Mesenchymal stem cell (in vitro differentiated cells and primary cell): ENCODE results near the gene MCUB.
"Not testable (repeated sequence)": the region's sequence is repeated elsewhere in the genome, so short reads cannot be mapped to it uniquely, and the experiment has no call there.

Experiments used
- DNase-seq: peaks from one replicate; pipeline ENCODE4 v3.0.0-alpha.2; 2013
- H2AFZ ChIP-seq: one replicate; pipeline ENCODE4 v1.6.1; 2013; ENCODE audit warnings: low read depth, mild to moderate bottlenecking, control low read depth, inconsistent platforms, low read length, moderate library complexity
- H2AK5ac ChIP-seq: 2 replicates; pipeline ENCODE4 v1.6.1; 2013; ENCODE audit warnings: low read length, moderate library complexity, mild to moderate bottlenecking, inconsistent platforms; ENCODE audit not compliant: severe bottlenecking
- H2BK120ac ChIP-seq: one replicate; pipeline ENCODE4 v1.6.1; 2013; ENCODE audit warnings: low read depth, mild to moderate bottlenecking, inconsistent platforms, low read length, moderate library complexity
- H2BK12ac ChIP-seq, 2 experiments: one replicate each; pipeline ENCODE4 v1.6.1; 2013; ENCODE audit warnings: inconsistent platforms in 2 of 2, low read length in 2 of 2, mild to moderate bottlenecking in 2 of 2, moderate library complexity in 2 of 2, control low read depth in 1 of 2
- H2BK15ac ChIP-seq: one replicate; pipeline ENCODE4 v1.6.1; 2013; ENCODE audit warnings: mild to moderate bottlenecking, low read depth, inconsistent platforms; ENCODE audit not compliant: poor library complexity, severe bottlenecking
- H2BK5ac ChIP-seq: 2 replicates; pipeline ENCODE4 v1.6.1; 2013; ENCODE audit warnings: low read depth, mild to moderate bottlenecking, low read length, control low read depth, inconsistent platforms; ENCODE audit not compliant: poor library complexity, severe bottlenecking
- H3K14ac ChIP-seq, 2 experiments: one replicate each; pipeline ENCODE4 v1.6.1; 2013; ENCODE audit warnings: inconsistent platforms in 2 of 2, low read length in 2 of 2, control low read depth in 1 of 2, mild to moderate bottlenecking in 1 of 2, moderate library complexity in 1 of 2
- H3K18ac ChIP-seq, 2 experiments: one replicate each; pipeline ENCODE4 v1.6.1; 2013; ENCODE audit warnings: inconsistent platforms in 2 of 2, low read length in 2 of 2, control low read depth in 1 of 2, low read depth in 1 of 2, mild to moderate bottlenecking in 1 of 2
- H3K23ac ChIP-seq, 2 experiments: one replicate each; pipeline ENCODE4 v1.6.1; 2013; ENCODE audit warnings: inconsistent platforms in 2 of 2, low read length in 2 of 2, mild to moderate bottlenecking in 2 of 2, moderate library complexity in 2 of 2, control low read depth in 1 of 2
- H3K27ac ChIP-seq: 2 replicates; pipeline ENCODE4 v1.5.1; 2013; ENCODE audit warnings: mild to moderate bottlenecking, moderate library complexity, low read length, control low read depth, inconsistent platforms; ENCODE audit not compliant: poor library complexity, severe bottlenecking
- H3K27me3 ChIP-seq, 2 experiments: 2 replicates each; pipeline versions ENCODE4 v1.6.1 to v1.7.0; 2013; ENCODE audit warnings: low read length in 2 of 2, mild to moderate bottlenecking in 2 of 2, moderate library complexity in 2 of 2, control low read depth in 1 of 2, inconsistent platforms in 1 of 2; ENCODE audit not compliant: control insufficient read depth in 1 of 2, insufficient read depth in 1 of 2
- H3K36me3 ChIP-seq, 2 experiments: 2 replicates each; pipeline versions ENCODE4 v1.6.1 to v1.7.0; 2013; ENCODE audit warnings: low read length in 2 of 2, control low read depth in 1 of 2, inconsistent platforms in 1 of 2, low read depth in 1 of 2, mild to moderate bottlenecking in 1 of 2; ENCODE audit not compliant: insufficient read depth in 2 of 2, control insufficient read depth in 1 of 2
- H3K4ac ChIP-seq, 2 experiments: one replicate each; pipeline ENCODE4 v1.6.1; 2013; ENCODE audit warnings: inconsistent platforms in 2 of 2, low read length in 2 of 2, mild to moderate bottlenecking in 2 of 2, moderate library complexity in 2 of 2, control low read depth in 1 of 2, low read depth in 1 of 2
- H3K4me1 ChIP-seq: 2 replicates; pipeline ENCODE4 v1.6.1; 2013; ENCODE audit warnings: low read depth, low read length, control low read depth; ENCODE audit not compliant: control insufficient read depth, insufficient read depth
- H3K4me2 ChIP-seq: 2 replicates; pipeline ENCODE4 v1.6.1; 2013; ENCODE audit warnings: low read length, mild to moderate bottlenecking, inconsistent platforms; ENCODE audit not compliant: poor library complexity, severe bottlenecking
- H3K4me3 ChIP-seq, 2 experiments: 2 replicates each; pipeline versions ENCODE4 v1.5.1 to v1.7.0; 2013; ENCODE audit warnings: low read length in 2 of 2, mild to moderate bottlenecking in 2 of 2, control low read depth in 1 of 2, low read depth in 1 of 2; ENCODE audit not compliant: insufficient read depth in 1 of 2
- H3K79me1 ChIP-seq: replicated peaks from 2 replicates; pipeline ENCODE4 v1.6.1; 2013; ENCODE audit warnings: mild to moderate bottlenecking, control low read depth, low read length, inconsistent platforms; ENCODE audit not compliant: poor library complexity, severe bottlenecking
- H3K9ac ChIP-seq: 2 replicates; pipeline ENCODE4 v1.7.0; 2013; ENCODE audit warnings: mild to moderate bottlenecking, low read length, moderate library complexity
- H3K9me3 ChIP-seq: 2 replicates; pipeline ENCODE4 v1.7.0; 2013; ENCODE audit warnings: mild to moderate bottlenecking, low read length; ENCODE audit not compliant: control insufficient read depth
- H4K8ac ChIP-seq: one replicate; pipeline ENCODE4 v1.6.1; 2013; ENCODE audit warnings: inconsistent platforms, mild to moderate bottlenecking, low read length, moderate library complexity
- H4K91ac ChIP-seq: one replicate; pipeline ENCODE4 v1.6.1; 2013; ENCODE audit warnings: mild to moderate bottlenecking, low read length, inconsistent platforms
- whole genome bisulfite sequencing: methylation state at CpG from one replicate; pipeline ENCODE4 v1.1.7; 2013; ENCODE audit warnings: mixed read lengths; 5-methylcytosine and 5-hydroxymethylcytosine counted together

The MCUB gene

GRCh38 chr4:109678472-109678871 lies 118.4 kb downstream of the MCUB start:
- not testable (repeated sequence) for H4K91ac ChIP-seq, H3K14ac ChIP-seq, H3K23ac ChIP-seq, H3K9me3 ChIP-seq, H3K36me3 ChIP-seq, H2BK120ac ChIP-seq, H3K9ac ChIP-seq, H3K4ac ChIP-seq, H3K27me3 ChIP-seq, H3K4me3 ChIP-seq, H2AFZ ChIP-seq, H2BK5ac ChIP-seq, H2AK5ac ChIP-seq, H2BK12ac ChIP-seq, DNase-seq, H2BK15ac ChIP-seq, H3K27ac ChIP-seq, H3K4me1 ChIP-seq, H4K8ac ChIP-seq, H3K79me1 ChIP-seq, H3K4me2 ChIP-seq, H3K18ac ChIP-seq
- 96% methylated on average over 28 of the region's 28 CpGs for WGBS

GRCh38 chr4:109678925-109679324 lies 118.9 kb downstream of the MCUB start:
- H3K14ac ChIP-seq, H4K91ac ChIP-seq, H3K27ac ChIP-seq, H2BK12ac ChIP-seq, H3K4me3 ChIP-seq, H2BK120ac ChIP-seq, H3K9ac ChIP-seq, H3K4ac ChIP-seq, H3K27me3 ChIP-seq, H3K4me1 ChIP-seq, DNase-seq, H2BK15ac ChIP-seq, H3K18ac ChIP-seq, H2AFZ ChIP-seq, H3K4me2 ChIP-seq, H2AK5ac ChIP-seq, H4K8ac ChIP-seq, H3K9me3 ChIP-seq, H2BK5ac ChIP-seq, H3K23ac ChIP-seq, H3K79me1 ChIP-seq, H3K36me3 ChIP-seq: not testable (repeated sequence)
- WGBS = 98% methylated on average over 10 of the region's 14 CpGs

GRCh38 chr4:109682875-109683274 lies 122.8 kb downstream of the MCUB start:
- no peak overlapping the region for H2BK12ac ChIP-seq
- WGBS = 96% methylated on average over 2 of the region's 2 CpGs

GRCh38 chr4:109683621-109684253 lies 123.7 kb downstream of the MCUB start:
- no peak overlapping the region for H2AFZ ChIP-seq
- no peak overlapping the region for H2BK120ac ChIP-seq
- WGBS = 100% methylated on average over 6 of the region's 6 CpGs
- H4K8ac ChIP-seq = no peak overlapping the region
- no peaks in the 10 kb centered on the region for H3K9me3 ChIP-seq
- no peak overlapping the region for H2BK12ac ChIP-seq
- no peak overlapping the region for H3K27ac ChIP-seq
- H3K4me2 ChIP-seq = no peak overlapping the region
- no peak overlapping the region for H2AK5ac ChIP-seq
- H3K27me3 ChIP-seq = no peaks in the 10 kb centered on the region
- H3K14ac ChIP-seq = no peak overlapping the region
- no peak overlapping the region for H2BK5ac ChIP-seq
- no peak overlapping the region for H3K18ac ChIP-seq
- H3K23ac ChIP-seq = no peak overlapping the region
- no peak overlapping the region for H3K4me3 ChIP-seq
- peaks cover 2% of the 10 kb centered on the region for H3K79me1 ChIP-seq
- H3K4ac ChIP-seq = no peak overlapping the region
- DNase-seq = no peak
- no peaks in the 10 kb centered on the region for H3K4me1 ChIP-seq
- H3K9ac ChIP-seq = no peak overlapping the region
- no peak overlapping the region for H4K91ac ChIP-seq
- H2BK15ac ChIP-seq = no peak overlapping the region
- peaks cover under 1 to 47% of the 10 kb centered on the region in 2 experiments for H3K36me3 ChIP-seq

More at GRCh38 chr4:109682875-109683274, 122.8 kb downstream of the MCUB start:
- H3K36me3 ChIP-seq = peaks cover 5 to 42% of the 10 kb centered on the region in 2 experiments
- no peak overlapping the region for H3K14ac ChIP-seq
- H4K8ac ChIP-seq = no peak overlapping the region
- no peaks in the 10 kb centered on the region for H3K27me3 ChIP-seq
- no peak overlapping the region for H2AFZ ChIP-seq
- H3K23ac ChIP-seq = no peak overlapping the region
- H4K91ac ChIP-seq = no peak overlapping the region
- H3K79me1 ChIP-seq = peaks cover 2% of the 10 kb centered on the region
- no peaks in the 10 kb centered on the region for H3K9me3 ChIP-seq
- no peak overlapping the region for H3K27ac ChIP-seq
- H2BK120ac ChIP-seq = no peak overlapping the region
- no peak overlapping the region for H3K9ac ChIP-seq
- DNase-seq = no peak
- H3K4me1 ChIP-seq = no peaks in the 10 kb centered on the region
- H3K4me3 ChIP-seq = no peak overlapping the region
- H3K4ac ChIP-seq = no peak overlapping the region
- no peak overlapping the region for H3K18ac ChIP-seq
- H2BK15ac ChIP-seq = no peak overlapping the region
- no peak overlapping the region for H2AK5ac ChIP-seq
- H3K4me2 ChIP-seq = no peak overlapping the region
- H2BK5ac ChIP-seq = no peak overlapping the region
